ELF-1 (cell line): ENCODE measurements around the gene PRIM1.
A peak's percentile ranks its signal among the peaks of the same experiment; 100 is the strongest.
"Not testable (repeated sequence)": the region's sequence is repeated elsewhere in the genome, so short reads cannot be mapped to it uniquely, and the experiment has no call there.

Experiments
- DNase-seq: peaks from one replicate; pipeline ENCODE4 v3.0.0-alpha.2; 2016; ENCODE audit warnings: low read depth, low spot score

The PRIM1 gene

GRCh38 chr12:56716933-56717880 lies 34.9 kb downstream of the PRIM1 start:
- no peak for DNase-seq

DNA sequence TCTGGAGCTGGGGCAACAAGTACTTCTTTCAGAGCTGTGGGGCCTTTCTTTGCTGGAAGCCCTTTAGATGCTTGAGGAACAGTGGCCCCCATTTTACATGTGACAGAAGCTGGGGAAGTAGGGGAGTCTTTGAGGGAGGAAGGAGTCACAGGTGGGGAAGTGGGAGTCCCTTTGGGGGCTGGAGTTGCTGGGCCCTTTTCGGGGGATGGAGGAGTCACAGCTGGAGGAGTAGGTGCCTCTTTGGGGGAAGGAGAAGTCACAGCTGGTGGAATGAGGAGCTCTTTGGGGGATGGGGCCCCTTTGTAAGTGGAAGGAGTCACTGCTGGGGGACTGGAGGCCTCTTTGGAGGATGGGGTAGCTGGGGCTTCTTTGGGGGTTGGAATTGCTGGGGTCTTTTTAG lies 35.7 kb downstream of the PRIM1 start:
- DNase-seq, result no peak

- DNase-seq, result no peak
These were observed 36.3 kb downstream of the PRIM1 start for GRCh38 chr12:56715798-56716197.

DNA sequence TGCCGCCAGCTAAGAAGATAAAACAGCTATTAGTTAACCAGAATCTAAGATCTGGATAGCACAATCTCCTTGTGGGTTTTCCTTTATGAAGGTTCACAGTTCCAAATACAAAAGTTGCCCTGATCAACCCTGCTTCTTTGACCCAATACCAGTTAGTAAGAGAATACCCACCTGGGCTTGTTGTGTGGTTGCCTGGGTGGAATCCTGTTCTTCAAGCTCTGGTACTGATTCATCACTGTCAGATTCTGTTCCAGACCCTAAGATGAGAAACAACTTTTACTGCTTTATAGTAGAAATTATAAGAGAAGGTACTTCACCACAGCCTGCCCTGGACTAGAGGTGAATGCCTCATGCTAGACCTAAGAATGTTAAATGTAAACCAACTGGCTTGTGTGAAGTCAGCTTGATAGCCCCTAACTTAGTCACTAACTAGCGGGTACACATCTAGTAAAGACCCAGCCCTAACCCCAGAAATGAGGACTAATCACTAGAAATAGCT lies 37.6 kb downstream of the PRIM1 start:
- no peak for DNase-seq

DNA sequence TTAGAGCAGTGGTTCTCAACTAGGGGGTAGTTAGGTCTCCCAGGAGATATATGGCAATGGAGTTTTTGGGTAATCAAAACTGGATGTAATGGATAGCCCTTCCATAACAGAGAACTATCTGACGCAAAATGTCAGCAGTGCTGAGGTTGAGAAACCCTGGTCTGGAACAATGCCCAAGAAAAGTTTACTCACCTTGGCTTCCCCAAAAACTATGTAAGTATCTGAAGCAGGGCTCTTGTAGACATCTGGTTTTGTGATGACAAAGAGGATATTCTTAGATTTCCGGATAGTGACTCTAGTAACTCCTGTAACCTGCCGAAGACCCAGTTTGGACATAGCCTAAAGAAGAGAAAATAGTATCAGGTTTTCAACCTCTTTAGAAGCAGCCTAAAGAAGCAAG lies 38.8 kb downstream of the PRIM1 start:
- DNase-seq, result no peak

DNA sequence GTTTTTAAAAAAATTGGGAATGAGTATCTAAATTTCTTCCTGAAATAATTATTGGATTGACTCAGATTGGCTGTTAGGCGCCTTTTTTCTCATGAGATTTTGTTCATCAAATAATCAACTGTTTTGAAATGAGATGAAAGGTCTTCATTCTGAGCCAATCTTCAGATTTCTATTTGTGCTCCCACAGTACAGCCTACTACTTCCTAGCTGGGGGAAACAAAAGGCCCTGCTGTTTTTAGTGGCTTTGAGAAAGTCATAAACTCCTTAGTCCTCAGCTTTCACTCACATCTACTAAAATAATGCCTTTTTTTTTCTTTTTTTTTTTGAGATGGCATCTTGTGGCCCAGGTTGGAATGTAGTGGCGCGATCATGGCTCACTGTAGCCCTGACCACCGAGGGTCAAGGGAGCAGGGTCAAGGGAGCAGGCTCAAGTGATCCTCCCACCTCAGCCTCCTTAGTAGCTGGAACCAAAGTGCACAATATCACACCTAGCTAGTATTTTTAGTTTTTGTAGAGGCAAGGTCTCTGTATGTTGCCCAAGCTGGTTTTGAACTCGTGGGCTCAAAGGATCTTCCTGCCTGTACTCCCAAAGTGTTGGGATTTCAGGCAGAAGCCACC lies 42.3 kb downstream of the PRIM1 start:
- DNase-seq, result no peak

- not testable (repeated sequence) for DNase-seq
These were observed 47.6 kb downstream of the PRIM1 start for GRCh38 chr12:56704522-56704921.

- peak; percentile 15 for DNase-seq
These were observed 53.0 kb downstream of the PRIM1 start for GRCh38 chr12:56699020-56699661.

DNA sequence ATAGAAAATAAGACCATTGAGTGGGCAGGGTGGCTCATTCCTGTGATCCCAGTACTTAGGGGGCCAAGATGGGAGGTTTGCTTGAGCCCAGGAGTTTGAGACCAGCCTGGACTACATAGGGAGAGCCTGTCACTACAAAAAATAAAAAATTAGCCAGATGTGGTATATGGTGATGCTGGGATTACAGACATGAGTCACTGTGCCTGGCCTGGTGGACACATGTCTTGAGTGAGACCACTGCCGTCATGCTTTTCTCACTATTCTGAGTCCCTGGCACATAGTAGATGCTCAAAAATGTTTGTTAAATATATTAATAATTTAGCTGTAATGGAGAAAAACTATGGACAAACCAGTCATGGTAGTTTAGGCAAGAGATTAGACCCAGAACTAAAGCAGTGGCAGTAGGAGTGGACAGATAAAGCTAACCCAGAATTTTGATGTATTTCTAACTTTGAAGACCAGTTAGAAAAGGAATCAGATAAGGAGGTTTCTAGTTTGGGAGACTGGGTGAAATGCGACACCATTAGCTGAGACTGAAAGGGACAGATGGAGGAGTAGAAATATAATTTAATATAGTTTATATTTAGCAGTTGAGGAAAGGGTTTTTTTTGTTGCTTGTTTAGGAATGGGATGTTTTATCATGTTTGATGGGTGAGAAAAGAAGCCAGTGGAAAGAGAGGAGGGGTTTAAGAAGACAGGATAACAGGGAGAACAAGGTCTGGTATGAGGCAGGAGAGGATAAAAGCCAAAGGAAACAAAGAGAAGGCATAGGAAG lies 56.6 kb downstream of the PRIM1 start:
- DNase-seq, result no peak

DNA sequence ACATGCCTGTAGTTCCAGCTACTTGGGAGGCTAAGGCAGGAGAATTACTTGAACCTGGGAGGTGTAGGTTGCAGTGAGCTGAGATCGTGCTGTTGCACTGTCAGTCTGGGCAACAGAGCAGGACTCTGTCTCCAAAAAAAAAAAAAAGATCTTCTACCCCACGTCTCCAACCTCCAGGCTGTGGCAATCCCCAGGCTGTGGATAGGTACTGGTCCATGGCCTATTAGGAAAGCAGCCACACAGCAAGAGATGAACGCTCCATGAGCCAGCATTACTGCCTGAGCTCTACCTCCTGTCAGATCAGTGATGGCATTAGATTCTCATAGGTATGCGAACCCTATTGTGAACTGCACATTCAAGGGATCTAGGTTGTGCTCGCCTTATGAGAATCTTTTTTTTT lies 58.0 kb downstream of the PRIM1 start:
- DNase-seq, result no peak

GRCh38 chr12:56688846-56689109 lies 63.3 kb downstream of the PRIM1 start:
- no peak for DNase-seq

- DNase-seq, result peak; percentile 99
These were observed 63.8 kb downstream of the PRIM1 start, which contains the start of gene PTGES3 for GRCh38 chr12:56688129-56688845. PTGES3 (minus strand) TSS chr12:56688284; CDS start chr12:56687999, 285 bp downstream.

DNA sequence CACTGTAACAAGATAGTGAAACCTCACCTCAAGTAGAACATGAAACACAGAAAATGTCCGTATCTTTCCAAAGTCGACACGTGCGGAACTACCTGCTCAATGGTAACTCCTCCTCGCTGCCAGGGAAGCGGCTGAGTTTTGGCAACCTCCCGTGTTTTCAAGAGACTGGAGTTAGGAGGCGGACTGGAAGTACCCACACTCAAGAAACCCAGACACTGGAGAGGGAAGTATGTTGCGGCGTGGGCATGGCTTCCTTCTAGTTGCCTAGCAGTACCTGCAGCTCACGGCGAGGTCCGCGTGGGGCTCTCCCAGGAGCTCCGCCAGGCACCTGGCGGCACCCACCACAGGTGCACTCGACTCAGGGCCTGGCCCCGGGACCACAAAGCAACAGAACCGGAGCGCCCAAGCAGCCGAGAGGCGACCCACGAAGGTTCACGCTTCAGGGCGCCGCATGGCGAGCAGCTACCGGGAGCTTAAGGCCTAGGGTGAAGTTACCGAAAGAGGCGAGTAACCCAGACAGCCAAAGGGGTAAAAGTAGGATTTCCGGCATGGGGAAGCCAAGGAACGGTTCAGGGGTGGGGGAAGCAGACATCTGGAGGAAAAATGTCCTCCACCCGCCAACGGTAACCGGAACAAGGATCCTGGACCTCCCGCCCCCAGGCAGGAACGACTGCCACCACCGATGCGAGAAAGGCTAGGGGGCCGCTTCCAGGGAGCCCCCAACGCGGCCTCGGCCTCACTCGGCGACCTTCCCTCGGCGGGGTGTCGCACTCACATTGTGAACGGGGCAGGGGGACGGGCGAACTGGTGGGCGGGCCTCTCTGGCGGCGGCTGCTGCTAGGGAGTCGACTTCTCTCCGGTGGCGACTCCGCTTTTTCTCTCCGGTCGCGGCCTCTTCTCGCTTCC lies 64.6 kb downstream of the PRIM1 start:
- DNase-seq, result peak; percentile 56

DNA sequence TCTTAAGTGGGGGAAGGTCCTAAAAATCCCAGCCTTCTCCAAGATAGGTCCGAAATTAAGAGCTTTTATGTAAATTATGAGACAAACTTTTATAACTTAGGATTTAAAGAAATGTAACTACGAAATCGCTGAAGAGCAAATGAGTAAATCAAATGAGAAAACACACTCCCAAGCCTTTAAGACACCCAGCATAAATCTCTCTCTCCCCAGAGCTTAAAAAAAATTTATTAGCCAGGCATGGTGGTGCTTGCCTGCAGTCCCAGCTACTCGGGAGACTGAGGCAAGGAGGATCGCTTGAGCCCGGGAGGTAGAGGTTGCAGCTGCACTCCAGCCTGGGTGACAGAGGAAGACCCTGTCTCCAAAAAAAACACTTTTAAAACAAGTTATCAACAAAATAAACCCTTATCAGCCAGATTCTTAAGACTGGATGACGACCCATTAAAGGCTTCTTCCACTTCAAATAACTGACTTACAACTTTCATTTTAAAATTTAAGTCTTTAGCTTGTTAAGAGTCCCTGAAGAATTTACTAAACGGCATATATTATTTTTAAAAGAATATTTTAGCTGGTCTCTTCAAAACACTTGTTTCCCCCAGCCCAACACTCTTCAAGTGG lies 67.3 kb downstream of the PRIM1 start:
- DNase-seq, result peak; percentile 45

GRCh38 chr12:56682323-56682722 lies 69.8 kb downstream of the PRIM1 start:
- DNase-seq, result no peak
